AG10803 (cell line): ENCODE measurements around the gene TRMT61A.

Experiments used
- DNase-seq: peaks from one replicate; pipeline ENCODE4 v3.0.0; 2010; ENCODE audit warnings: low read depth
- H3K4me3 ChIP-seq: 2 replicates; pipeline ENCODE4 v1.5.1; 2011; ENCODE audit warnings: mild to moderate bottlenecking, low read length, control low read depth
- CTCF ChIP-seq: conservative IDR thresholded peaks from 2 replicates; pipeline ENCODE4 v1.5.1; 2011; ENCODE audit warnings: mild to moderate bottlenecking, low read length, control low read depth, inconsistent platforms

TRMT61A gene

GRCh38 chr14:103533999-103534575, 5.1 kb downstream of the TRMT61A start:
- DNase-seq, result no peak
- H3K4me3 ChIP-seq, result no peak overlapping the region
- TF ChIP-seq CTCF, result no peak

- TF ChIP-seq CTCF, result no peak
Measured at GRCh38 chr14:103534576-103535061, 5.6 kb downstream of the TRMT61A start.

GRCh38 chr14:103535081-103535890, 6.3 kb downstream of the TRMT61A start:
- no peak for DNase-seq
- no peak for TF ChIP-seq CTCF
- H3K4me3 ChIP-seq, result no peak overlapping the region

More at GRCh38 chr14:103534576-103535061, 5.6 kb downstream of the TRMT61A start:
- no peak overlapping the region for H3K4me3 ChIP-seq
- no peak for DNase-seq

- H3K4me3 ChIP-seq, result no peak overlapping the region
- no peak for TF ChIP-seq CTCF
- DNase-seq, result no peak
Measured at GRCh38 chr14:103535891-103536565, 7.0 kb downstream of the TRMT61A start.

- no peak for TF ChIP-seq CTCF
- DNase-seq, result no peak
Measured at GRCh38 chr14:103536693-103537092, 7.7 kb downstream of the TRMT61A start.

GRCh38 chr14:103537175-103537990, 8.4 kb downstream of the TRMT61A start:
- no peak for TF ChIP-seq CTCF
- H3K4me3 ChIP-seq, result no peak overlapping the region
- DNase-seq, result no peak

More at GRCh38 chr14:103536693-103537092, 7.7 kb downstream of the TRMT61A start:
- H3K4me3 ChIP-seq, result no peak overlapping the region
